Measurements from ENCODE around the gene ANTXR2.

Gene ANTXR2

DNA sequence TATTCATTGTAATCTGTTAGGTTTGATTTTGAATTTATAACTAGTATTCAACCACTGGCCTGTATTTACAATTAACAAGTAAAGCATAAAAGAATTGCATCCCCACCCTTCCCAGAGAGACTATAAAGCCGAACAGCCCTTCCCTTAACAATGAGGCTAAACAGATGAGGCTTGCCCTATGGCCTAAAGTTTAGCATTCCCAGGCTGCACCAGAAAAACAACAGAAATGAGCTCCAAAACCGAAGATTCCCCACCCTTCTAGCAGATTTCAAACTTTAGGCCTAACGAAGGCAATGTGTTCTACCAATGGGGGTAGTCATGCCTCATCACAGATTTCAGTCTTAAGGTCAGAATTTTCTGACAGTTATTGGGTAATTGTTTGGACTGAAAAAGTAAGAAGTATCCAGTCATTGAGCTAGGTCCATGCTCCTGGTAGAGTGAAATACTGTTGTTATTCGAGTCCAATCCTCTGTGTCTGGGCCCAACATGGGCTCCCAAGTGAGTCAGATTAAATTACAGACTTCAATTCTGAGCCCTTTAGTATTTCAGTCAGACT lies 197.6 kb downstream of the ANTXR2 start:
- in situ Hi-C loops (cut with MboI; ENCODE audit: low sequenced_read_pairs) = no loop called here

DNA sequence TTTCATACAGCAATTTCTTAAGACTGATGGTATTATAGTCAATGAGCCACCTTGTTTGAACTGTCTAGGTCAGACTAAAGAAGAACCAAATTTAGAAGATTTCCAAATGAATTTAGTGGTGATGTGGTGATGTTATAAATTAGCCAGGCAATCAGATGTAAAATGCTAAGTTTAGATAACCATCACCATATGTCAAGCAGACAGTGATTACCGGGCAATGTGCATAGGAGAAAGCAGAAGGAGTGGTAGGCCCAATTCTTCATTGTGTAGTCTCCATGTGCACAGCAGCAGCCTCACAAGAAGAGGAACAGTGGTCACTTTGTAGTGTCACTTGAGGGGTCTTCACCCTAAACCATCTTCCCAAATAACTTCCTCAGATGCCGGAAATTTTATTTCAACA lies 198.8 kb downstream of the ANTXR2 start:
- in situ Hi-C loops (cut with MboI; ENCODE audit: low sequenced_read_pairs) = no loop called here

- in situ Hi-C loops (cut with MboI; ENCODE audit: low sequenced_read_pairs) = no loop called here
Measured at GRCh38 chr4:79872738-79873137, 200.3 kb downstream of the ANTXR2 start.

- in situ Hi-C loops (cut with MboI; ENCODE audit: low sequenced_read_pairs) = no loop called here
Measured at GRCh38 chr4:79871961-79872360, 201.1 kb downstream of the ANTXR2 start.

DNA sequence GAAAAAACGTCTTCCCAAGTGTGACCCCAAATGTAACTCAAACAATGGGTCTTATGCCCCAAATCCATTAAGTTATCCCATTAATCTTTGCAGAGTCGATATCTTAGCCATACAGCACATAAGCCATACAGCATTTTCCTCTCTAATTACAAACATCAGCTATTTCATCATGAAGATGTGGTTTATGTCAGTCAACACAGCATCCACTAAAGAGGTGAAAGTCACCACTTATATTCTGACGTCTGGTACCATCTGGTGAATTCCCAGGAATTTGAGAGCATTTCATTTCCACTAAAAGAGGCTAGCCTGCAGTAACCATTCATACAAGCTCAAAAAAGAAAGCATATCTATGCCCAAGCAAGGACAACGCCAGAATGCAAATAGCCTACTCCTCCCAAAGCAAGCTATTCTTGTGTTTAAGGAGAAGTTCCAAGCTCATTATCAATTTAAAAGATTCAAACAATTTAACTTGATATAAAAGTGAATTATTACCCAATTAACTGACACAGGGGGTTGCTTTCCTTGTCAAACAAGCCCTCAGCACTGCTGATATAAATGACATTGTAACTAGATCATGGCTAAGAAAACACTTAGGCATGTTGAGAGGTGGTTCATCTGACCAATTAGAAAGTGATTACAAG lies 203.3 kb downstream of the ANTXR2 start:
- in situ Hi-C loops (cut with MboI; ENCODE audit: low sequenced_read_pairs) = no loop called here

- in situ Hi-C loops (cut with MboI; ENCODE audit: low sequenced_read_pairs) = no loop called here
Measured at GRCh38 chr4:79865201-79865597, 207.8 kb downstream of the ANTXR2 start.

DNA sequence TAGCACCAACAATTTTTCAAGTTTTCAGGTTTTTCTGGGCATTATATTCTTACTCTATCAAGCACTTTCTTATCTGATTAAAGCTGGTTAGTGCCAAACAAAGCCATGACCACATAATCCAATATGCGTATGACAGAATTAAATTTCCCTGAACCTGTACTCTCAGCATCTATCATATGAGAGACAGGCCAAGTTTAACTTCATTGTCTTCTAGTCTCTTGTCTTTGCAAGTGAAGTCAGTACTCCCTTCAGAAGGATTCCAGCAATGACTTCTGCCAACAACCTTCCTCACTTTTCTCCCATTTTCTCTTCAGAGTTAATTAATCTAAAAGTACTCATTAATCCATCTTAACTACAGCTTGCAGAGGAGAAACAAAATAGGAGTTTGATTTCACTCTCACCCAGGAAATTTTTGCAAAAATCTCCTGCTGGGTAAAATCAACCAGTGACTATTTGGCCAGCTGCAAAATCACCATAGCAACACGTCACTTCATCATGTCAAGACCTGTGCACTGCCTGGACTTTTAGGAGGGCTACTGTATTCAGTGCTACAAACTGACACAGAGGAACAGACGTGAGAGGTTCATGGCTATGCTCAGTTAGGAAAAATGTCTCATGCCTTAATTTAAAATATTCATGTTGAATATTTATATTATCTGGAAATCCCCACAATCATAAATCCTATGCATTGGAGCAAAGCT lies 208.4 kb downstream of the ANTXR2 start:
- in situ Hi-C loops (cut with MboI; ENCODE audit: low sequenced_read_pairs) = no loop called here

DNA sequence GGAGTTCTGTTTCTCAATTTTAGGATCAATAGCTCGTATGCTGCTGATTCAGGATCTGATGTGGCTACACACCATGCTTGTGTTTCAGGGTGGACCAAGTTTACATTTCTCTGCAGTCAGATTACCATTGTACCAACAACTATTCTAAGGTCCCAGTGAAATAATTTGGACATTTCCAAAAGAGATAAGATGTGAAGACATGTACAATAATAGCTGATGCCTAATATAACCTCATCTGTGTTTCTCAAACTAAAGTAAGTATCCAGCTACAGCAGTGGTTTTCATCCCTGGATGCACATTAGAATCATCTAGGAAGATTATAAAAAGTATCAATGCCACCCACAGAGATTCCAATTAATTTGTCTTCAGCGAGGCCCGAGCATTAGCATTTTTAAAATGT lies 209.7 kb downstream of the ANTXR2 start:
- in situ Hi-C loops (cut with MboI; ENCODE audit: low sequenced_read_pairs) = no loop called here

- in situ Hi-C loops (cut with MboI; ENCODE audit: low sequenced_read_pairs) = no loop called here
Measured at GRCh38 chr4:79862821-79863220, 210.2 kb downstream of the ANTXR2 start.

DNA sequence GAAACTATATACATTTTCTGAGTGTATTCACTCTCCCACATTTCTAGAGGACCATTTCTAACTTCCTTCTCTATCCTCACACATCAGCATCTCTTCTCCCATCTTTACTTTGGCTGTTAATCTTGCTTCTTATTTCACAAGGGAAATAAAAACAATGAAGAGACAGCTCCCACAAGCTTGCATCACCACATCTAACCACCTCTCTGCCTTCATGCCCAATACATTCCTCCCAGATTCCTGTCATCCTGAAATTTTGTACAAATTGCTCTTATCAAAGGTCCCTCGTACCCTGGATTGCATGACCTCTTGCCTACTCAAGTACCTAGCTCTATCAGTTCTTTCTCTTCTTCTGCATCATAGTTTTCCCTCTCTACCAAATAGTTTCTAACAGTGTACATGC lies 215.2 kb downstream of the ANTXR2 start:
- in situ Hi-C loops (cut with MboI; ENCODE audit: low sequenced_read_pairs) = no loop called here

GRCh38 chr4:79856196-79856595 lies 216.8 kb downstream of the ANTXR2 start:
- in situ Hi-C loops (cut with MboI; ENCODE audit: low sequenced_read_pairs) = no loop called here

- in situ Hi-C loops (cut with MboI; ENCODE audit: low sequenced_read_pairs) = no loop called here
Measured at GRCh38 chr4:79854856-79855502, 218.1 kb downstream of the ANTXR2 start.

GRCh38 chr4:79852305-79852730 lies 220.7 kb downstream of the ANTXR2 start:
- in situ Hi-C loops (cut with MboI; ENCODE audit: low sequenced_read_pairs) = no loop called here

- in situ Hi-C loops (cut with MboI; ENCODE audit: low sequenced_read_pairs) = no loop called here
Measured at GRCh38 chr4:79851625-79852304, 221.3 kb downstream of the ANTXR2 start.
